ENCODE data around the gene REEP6.

- TF ChIP-seq EZH2 (optimal IDR thresholded peaks at IDR 0.05; ENCODE audit: low read depth, low read length) (no peak), CTCF (IDR thresholded peaks at IDR 0.05; ENCODE audit: low read length) (no peak)
These were observed 27.5 kb downstream of the REEP6 start for GRCh38 chr19:1518471-1518870.

Data from MM.1S (cell line).